K562 (cell line): ENCODE results near the gene PCSK5. TPM values are rescaled to one million over a fixed set of nuclear protein-coding genes. Genes with fewer than 3 reads are reported as not detected.

ENCODE experiments used
- FOSL1 ChIP-seq: fragments of 200-800 bp; sonication (Bioruptor generic); conservative IDR thresholded peaks from 2 replicates; pipeline ENCODE4 v1.6.1; 2016; ENCODE audit warnings: missing genetic modification characterization, missing compliant biosample characterization
- NCOA1 ChIP-seq: fragments of 450-650 bp; IDR thresholded peaks from 2 replicates; pipeline ENCODE4 v1.6.1; 2016; ENCODE audit warnings: low read depth
- REST ChIP-seq, 2 experiments: fragments of 450-650 bp; formaldehyde crosslinking in 1 of 2; IDR thresholded peaks; 2 replicates each; pipeline versions ENCODE4 v1.4.0 to v1.6.1; 2014 to 2020; ENCODE audit warnings: mild to moderate bottlenecking in 2 of 2, borderline replicate concordance in 1 of 2, low read depth in 1 of 2
- SMARCC2 ChIP-seq: fragments of 450-650 bp; IDR thresholded peaks from 2 replicates; pipeline ENCODE4 v1.6.1; 2017; ENCODE audit warnings: antibody characterized with exemption, moderate library complexity, mild to moderate bottlenecking, low read depth
- SREBF2 ChIP-seq: sonication (generic); formaldehyde crosslinking; IDR thresholded peaks from 2 replicates; pipeline ENCODE4 v1.4.0; 2020; ENCODE audit warnings: mild to moderate bottlenecking, missing genetic modification reagents
- polyA plus RNA-seq, 8 experiments: library from polyadenylated mRNA; depleted of rRNA in 4 of 8; stranded (reverse) in 5 of 8; unstranded in 3 of 8; fragments of >200 nt; fragmentation: Nextera tagmentation in 2 of 8; fragmentation: Illumina TruSeq in 1 of 8; extraction: Ambion mirVana in 2 of 8; extraction: Trizol in 1 of 8; gene quantifications; 2 replicates each; pipeline versions ENCODE4 v1.2.1 to v1.2.3, GENCODE V29; 2011 to 2014; ENCODE audit warnings: inconsistent platforms in 1 of 8, missing spikeins in 1 of 8
- total RNA-seq, 7 experiments: library from RNA; depleted of rRNA in 6 of 7; stranded (reverse); fragments of >200 nt in 6 of 7; fragmentation: Illumina TruSeq in 2 of 7; extraction: Trizol in 2 of 7; gene quantifications; 2 replicates each; pipeline versions ENCODE4 v1.2.1 to v1.2.3, GENCODE V29; 2011 to 2021; ENCODE audit warnings: low replicate concordance in 1 of 7

PCSK5 gene
- total and polyA plus RNA-seq, 9 of the 15 experiments (the other 6 are each of a cell fraction or from before 2014, with no cell fraction given): not detected

DNA sequence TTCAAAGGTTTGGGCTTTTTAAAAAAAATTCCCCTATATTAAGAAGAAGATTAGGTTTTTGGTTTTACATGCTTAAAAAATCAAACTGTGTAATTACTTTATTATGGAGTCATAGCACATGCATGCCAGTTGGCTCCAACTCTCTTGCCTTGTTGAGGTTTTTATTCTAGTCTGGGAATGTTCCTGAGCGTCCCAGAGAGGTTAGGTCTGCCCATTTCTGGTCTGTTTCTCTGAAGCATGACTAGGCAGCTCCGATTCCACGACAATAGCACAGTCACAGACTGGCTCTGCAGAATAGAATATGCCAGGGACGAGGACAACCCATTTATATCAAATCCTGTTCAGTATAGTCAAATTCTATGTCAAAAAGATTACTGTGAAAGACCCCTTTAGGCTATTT, 217.0 kb downstream of the PCSK5 start (continued):
- TF ChIP-seq REST (IDR thresholded peaks at IDR 0.05; ENCODE audit: borderline replicate concordance) (no peak), REST (CRISPR knock-in tag; IDR thresholded peaks at IDR 0.05; ENCODE audit: low read depth) (no peak), SMARCC2 (no peak), FOSL1 (tag) (no peak), SREBF2 (no peak), NCOA1 (no peak)
- TF ChIP-seq, all 486 proteins: peak for 0
